GM18873 (cell line): ENCODE measurements around the gene CPB1.

Experiments
- ATAC-seq: cut with Tn5 transposase; IDR thresholded peaks from one replicate; pipeline ENCODE4 v1.9.1; 2021; ENCODE audit warnings: mild to moderate bottlenecking, moderate library complexity, moderate number of reproducible peaks; ENCODE audit not compliant: unreplicated experiment, low FRiP score

CPB1 gene

DNA sequence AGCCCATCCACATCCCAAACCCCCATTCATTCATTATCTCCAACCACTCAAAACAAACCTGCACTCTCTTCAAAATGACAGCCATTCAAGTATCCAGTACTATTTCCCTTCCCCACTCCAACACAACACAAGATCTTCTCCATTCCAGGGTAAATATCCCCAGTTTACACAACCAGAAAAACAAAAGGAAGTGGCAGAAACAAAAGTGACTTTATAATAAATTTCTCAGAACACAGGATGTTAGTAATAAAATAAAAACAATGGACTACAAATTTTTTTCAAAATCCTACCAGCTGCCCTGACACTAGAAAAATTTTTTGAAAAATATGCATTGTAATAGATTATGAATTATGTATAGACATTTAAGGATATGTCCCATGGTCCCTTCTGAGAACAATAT, 51.6 kb downstream of the CPB1 start:
- ATAC-seq, result no peak

DNA sequence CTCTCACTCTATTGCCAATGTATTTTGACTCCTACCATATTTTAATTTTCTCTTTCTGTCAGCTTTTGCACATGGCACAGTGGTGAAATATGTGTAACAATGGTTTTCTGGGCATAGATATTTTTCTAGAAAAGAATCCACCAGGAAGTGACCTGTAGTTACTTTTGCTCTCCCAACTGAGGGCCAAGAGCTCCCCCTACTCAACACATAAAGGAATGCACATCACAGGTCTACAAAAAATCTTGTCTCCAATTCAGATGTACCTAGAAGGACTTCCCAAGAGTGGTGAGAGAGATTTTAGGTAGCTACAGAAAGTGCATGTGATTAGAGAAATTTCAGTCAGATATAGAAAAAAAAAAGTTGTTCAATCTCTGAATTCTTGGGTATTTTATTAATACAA, 53.1 kb downstream of the CPB1 start:
- ATAC-seq, result no peak

DNA sequence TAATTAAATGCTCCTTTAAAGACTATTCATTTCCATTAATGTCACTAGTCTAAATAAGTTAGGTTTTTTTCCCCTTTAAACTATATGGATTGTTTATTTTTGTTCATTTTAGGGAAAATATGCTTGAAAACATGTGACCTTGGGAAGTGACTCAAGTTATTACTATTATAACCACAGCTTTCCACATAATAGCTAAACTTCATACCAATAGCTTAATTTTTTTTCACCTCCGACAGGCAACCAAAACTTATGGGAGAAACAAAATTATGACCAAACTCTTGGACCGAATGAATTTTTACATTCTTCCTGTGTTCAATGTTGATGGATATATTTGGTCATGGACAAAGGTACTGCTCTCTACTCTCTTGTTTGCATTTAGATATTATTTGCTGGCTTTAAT, 53.7 kb downstream of the CPB1 start:
- no peak for ATAC-seq

DNA sequence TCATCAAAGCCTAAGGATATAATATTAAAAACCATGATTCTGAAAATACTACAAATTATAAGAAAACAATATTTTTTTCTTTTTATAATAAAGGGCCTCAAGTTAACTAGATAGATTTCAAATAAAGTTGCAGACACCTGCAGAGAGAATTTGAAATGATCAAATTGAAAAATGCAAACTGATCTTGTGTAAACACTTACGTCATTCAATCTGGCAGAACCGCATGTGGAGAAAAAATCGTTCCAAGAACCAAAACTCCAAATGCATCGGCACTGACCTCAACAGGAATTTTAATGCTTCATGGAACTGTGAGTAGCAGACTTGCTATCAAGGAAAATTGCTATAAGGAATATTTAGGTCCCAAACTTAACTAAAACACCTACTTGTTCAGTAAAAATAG, 54.7 kb downstream of the CPB1 start:
- no peak for ATAC-seq

DNA sequence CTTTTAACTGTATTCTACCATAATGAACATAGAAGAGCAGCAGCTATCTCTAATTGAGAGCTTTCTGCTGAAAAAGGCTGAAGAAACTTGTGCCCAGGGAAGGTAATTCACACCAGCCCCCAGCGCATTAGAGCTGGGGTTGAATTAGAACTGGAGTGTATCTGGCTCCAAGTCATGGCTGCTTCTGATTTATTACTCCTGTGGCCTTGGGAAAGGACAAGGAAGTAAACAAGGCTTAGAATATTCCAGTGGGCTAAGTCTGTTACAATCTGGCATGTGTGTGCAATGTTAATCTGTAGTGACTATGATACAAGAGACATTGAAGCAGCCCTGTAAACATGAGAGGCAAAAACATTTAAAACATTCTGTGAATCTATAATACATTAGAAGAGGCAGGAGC, 55.6 kb downstream of the CPB1 start:
- ATAC-seq, result no peak

DNA sequence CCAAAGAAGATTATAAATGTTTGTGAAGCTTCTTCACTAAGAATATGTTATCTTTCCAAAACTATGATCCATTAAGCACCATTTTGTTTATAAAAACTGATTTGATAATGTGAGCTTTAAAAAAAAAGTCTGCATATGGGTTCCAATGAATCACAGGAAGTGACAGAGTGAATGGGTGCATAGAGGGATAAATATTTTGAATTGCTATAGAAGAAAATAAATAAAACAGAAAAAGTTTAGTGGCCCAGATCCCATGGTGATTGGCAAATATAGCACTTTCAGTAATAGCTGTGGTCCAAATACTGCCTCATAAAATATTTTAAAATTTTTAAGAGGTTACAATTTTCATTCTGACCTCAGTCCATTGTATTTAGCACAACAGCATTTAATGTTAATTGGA, 56.6 kb downstream of the CPB1 start:
- ATAC-seq, result no peak

DNA sequence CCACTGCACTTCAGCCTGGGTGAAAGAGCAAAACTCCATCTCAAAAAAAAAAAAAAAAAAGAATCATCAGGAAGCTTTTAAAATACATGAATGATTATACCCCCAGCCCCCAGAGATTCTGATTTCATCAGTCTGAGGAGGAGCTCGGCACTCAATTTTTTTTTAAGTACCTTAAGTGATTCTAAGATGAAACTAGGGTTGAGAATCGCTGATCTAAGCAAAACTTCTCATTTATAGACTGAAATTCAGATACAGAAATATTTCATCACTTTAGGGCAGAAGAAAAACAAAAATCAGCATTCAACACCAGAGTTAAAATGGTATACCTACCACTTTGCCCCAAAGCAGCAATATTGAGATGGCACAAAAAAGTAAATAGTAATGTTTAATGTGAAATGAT, 62.2 kb downstream of the CPB1 start:
- ATAC-seq, result no peak

DNA sequence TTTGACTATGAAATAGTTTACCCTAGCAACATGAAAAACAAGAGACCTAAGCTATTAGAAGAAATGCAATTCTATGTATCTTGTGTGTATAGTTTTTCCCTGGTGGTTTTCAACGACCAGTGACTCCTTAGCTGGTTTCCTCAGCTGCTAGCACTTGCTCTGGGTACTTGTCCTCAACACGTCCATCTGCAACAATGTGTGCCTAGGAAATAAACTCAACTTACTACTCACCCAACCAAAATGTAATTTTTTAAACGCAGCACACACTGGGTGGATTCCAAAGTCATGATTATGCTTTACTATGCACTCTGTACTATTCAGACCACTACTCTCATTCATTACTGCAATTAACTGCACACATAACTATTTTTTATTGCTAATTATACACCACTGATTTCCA, 68.5 kb downstream of the CPB1 start:
- no peak for ATAC-seq

DNA sequence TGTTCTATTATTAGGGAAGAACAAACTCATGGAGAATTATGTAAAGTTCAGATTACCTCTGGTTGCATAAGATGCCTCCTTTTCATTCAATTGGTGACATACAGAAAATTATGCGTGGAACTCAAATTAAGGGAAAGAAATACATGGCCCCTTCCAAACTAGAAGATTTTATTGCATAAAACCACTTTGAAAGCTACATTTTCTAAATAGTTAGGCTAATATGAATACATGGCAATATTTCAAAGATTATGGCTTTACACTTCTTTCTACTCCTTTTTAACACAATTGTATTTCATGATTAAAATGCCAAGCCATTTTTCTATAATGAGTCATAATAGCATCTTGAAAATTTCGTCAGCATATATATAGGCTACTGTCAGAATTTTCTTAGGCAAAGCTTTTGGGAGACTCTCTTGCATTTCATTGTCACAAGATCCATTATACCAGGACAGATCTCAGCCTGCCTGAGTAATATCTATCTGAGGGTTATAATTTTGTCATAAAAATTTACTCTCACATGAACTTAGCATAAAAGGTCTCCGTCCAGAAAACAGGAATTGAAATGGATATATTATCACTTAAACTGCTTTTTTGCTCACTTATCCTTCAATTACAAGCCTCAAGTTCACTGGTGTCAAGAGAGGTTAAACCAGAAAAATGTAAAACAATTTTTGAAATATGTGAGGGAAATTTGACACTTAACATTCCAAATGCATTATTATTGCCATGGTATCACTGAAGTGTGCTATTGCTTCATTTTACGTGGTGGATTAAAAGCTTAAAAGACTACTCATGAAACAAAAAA, 74.6 kb downstream of the CPB1 start:
- ATAC-seq, result no peak

DNA sequence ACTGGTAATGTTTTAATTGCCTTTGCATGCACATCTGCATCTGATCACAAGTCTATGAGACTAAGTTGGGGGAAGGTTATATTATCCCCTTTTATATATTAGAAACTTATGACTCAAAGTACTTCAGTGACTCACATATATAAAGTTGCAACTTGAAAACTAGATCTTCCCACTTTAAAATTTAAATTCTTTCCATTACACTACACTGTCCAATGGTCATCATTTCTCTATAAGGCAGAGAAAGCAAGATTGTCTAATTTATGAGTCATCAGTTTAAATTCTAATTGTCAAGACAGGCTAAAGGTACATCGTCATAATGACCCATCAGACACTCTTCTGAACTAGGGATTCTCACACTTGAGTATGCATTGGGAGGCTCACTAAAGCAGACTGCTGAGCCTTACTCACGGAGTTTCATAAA, 75.4 kb downstream of the CPB1 start:
- ATAC-seq, result no peak

DNA sequence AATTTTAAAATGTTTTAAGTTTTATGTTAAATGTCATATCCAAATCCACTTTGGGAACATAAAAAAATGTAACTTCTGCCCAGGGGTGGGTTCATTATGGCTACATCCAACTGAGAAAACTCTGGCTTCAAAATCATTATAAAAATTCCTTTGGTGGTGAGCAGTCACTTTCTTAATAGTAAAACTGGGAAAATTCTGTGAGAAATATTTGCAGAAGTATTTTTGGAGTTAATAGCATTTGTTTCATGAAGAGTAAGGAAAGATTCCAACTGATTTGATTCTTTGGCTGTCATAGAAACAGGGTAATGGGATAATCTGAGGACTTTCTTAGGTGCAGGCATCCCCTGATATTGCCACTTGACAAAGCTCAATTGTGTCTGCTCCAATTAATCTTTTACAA, 76.3 kb downstream of the CPB1 start:
- no peak for ATAC-seq

DNA sequence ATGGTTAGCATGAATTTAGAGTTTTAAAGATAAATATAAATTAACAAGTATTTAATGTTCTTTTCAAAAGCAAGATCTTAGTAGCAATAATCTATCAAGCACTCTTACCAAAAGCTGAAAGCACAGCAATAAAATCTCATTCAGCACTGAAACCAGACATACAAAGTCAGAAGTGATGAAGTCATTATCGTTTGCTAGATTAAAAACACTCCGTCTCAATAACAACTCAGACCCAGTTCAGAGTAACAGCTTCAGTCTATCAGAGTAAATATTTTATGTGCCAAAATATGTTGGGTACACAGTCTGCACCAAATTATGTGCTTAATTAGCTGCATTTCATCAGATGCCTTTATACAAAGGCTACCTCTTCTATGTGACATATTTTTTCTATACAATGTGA, 79.1 kb downstream of the CPB1 start:
- no peak for ATAC-seq
